Mesodermal cell (in vitro differentiated cells): Measurements from ENCODE around the gene CCNI2.

ENCODE experiments used
- H3K27ac ChIP-seq: 2 replicates; pipeline ENCODE4 v1.7.0; 2013; ENCODE audit warnings: mild to moderate bottlenecking, low read depth, low read length, moderate library complexity; ENCODE audit not compliant: severe bottlenecking
- H3K36me3 ChIP-seq: 2 replicates; pipeline ENCODE4 v1.7.1; 2013; ENCODE audit warnings: mild to moderate bottlenecking, low read length, moderate library complexity; ENCODE audit not compliant: control insufficient read depth, insufficient read depth
- H3K4me1 ChIP-seq: one replicate; pipeline ENCODE4 v1.7.1; 2013; ENCODE audit warnings: mild to moderate bottlenecking, low read length; ENCODE audit not compliant: insufficient read depth, control insufficient read depth, poor library complexity, severe bottlenecking
- H3K4me3 ChIP-seq: 2 replicates; pipeline ENCODE4 v1.7.0; 2013; ENCODE audit warnings: low read length, control low read depth, mild to moderate bottlenecking; ENCODE audit not compliant: insufficient read depth, poor library complexity, severe bottlenecking; ENCODE audit errors: extremely low read depth
- H3K9me3 ChIP-seq: 2 replicates; pipeline ENCODE4 v1.7.1; 2013; ENCODE audit warnings: mild to moderate bottlenecking, low read length, moderate library complexity; ENCODE audit not compliant: control insufficient read depth
- WGBS, 2 experiments: methylation state at CpG; one replicate each; pipeline ENCODE4 v1.1.5; 2013; ENCODE audit warnings: missing lambda C conversion rate in 2 of 2; ENCODE audit not compliant: insufficient coverage in 2 of 2; 5-methylcytosine and 5-hydroxymethylcytosine counted together

CCNI2 gene

DNA sequence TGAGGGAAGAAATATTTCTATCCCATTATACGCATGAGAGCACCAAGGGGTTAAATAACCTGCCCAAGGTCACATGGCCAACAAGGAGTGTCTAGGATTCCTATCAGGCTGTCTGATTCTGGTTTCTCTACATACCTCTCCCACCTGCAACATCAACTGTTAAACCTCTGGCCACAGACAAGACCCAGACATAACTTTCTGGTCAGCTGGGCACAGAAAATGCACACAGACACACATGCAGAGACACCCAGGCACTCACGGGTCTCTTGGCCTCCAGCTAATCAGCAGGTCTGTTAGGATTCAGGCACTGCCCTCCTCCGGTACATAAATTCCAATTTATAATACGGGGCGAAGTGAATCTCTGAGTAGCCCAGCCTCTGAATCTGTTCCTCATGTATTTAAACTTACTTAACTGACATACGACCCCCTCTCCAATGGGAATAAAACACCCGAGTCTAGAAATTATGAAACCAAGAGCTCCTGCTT lies 28.3 kb downstream of the CCNI2 start:
- H3K27ac ChIP-seq: peak overlapping the region; percentile 19

DNA sequence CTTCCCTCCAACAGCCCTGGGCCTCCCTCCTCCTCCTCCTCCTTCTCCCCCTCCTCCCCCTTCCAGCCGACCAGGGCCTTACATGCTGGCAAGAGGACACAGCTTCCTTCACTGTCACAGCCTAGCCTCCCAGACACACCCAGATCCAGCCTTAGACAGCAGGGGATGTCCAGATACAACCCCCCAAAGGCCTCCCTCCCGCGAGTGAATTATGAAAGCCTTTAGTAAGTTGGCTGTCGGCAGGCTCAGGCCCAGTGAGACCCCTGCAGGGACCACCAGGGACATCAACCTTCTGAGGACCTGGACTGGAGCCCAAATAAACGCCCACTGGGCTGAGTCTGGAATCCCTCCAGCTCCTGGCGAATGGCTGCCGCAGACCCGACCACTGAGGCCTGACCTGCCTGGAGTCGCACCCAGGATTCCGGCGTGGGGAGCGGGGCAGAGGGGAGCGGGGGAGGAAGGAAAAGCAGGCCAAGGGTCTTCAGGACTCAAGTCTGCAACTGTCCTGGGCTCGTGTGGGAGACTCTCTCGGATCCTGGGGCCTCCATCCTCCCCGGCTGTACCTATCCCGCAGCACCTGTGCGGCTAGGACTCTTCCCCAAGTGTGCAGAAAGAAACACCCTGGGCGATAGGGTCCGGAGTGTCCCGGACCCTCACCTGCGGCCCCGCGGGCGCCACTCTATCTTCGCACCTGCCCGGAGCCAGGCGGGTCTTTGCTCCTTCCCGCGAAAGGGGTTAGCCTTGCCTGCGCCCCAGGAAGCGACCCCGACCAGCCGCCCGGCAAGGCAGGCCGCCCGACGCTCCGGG lies 29.1 kb downstream of the CCNI2 start:
- no peak overlapping the region for H3K27ac ChIP-seq
- WGBS, 2 experiments: 4 to 5% methylated on average over 17 to 32 of the region's 39 CpGs

More for the DNA sequence above, 28.3 kb downstream of the CCNI2 start:
- Histone ChIP-seq H3K4me3 (no peak overlapping the region), H3K36me3 (peaks cover under 1% of the 10 kb centered on the region), H3K4me1 (peaks cover 26% of the 10 kb centered on the region), H3K9me3 (no peaks in the 10 kb centered on the region)
- 88 to 92% methylated on average over 4 to 6 of the region's 7 CpGs for WGBS, 2 experiments

DNA sequence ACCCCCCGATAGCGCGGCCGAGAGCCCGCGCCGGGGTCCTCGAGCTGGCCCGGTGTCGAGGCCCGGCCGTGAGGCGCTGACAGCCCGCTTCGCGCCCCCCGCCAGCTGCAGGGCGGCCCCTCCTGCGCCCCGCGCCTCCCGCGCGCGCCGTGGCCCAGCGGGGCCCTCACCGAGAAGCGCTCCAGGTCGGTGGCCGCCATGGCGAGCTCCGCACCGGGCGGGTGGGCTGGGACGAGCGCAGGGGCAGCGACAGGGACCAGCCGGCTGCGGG lies 29.6 kb downstream of the CCNI2 start:
- no peak overlapping the region for H3K27ac ChIP-seq
- H3K4me3 ChIP-seq: peak overlapping the region; percentile 68
- H3K4me1 ChIP-seq: peaks cover 19% of the 10 kb centered on the region
- no peaks in the 10 kb centered on the region for H3K9me3 ChIP-seq
- 0% methylated on average over 30 to 37 of the region's 40 CpGs for WGBS, 2 experiments
- H3K36me3 ChIP-seq: no peaks in the 10 kb centered on the region

More for the DNA sequence above, 29.1 kb downstream of the CCNI2 start:
- Histone ChIP-seq H3K9me3 (no peaks in the 10 kb centered on the region), H3K4me1 (peaks cover 18% of the 10 kb centered on the region), H3K36me3 (no peaks in the 10 kb centered on the region), H3K4me3 (peak overlapping the region; percentile 68)

DNA sequence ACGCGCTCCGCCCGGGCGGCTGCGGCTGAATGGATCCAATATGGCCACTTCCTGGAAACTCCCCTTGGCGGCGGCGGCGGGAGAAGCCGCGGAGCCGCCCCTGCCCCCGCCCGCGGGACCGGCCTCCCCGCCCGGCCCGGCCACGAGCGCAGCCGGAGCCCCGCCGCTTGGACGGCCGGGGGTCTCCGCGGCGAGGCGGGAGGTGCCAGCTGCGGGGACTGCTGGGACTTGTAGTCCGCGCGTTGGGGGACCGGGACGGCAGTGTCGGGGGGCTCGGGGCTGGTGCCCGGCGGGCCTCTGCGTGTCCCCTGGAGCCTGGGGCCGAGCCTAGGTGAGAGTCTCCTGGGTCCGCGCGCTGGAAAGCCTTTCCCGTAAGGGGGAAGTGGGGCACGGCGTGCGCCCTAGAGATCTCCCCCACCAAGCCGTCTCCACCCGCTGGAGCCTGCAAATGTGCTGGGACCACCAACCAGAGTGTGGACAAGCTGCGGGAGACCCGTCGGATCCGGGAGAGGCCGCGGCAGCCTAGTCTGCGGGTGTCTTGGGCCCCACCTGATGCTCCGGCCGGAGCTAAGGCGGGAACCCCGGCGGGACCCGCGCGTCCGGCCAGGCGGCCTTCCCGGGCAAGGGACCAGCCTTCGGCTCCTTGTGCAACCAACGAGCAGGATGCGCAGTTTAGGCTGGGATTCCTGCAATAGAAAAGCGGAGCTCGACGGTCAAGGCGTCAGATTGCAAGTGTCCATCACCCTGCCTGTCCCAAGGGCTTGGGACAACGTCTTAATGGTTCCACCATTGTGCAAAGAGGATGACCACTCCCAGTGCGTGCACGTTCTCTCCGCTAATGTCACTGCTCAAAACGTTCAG lies 30.2 kb downstream of the CCNI2 start, which contains the start of gene SEPTIN8:
Gene SEPTIN8, minus strand, starts transcription at position 31 of the 861 bp plus-strand sequence. CDS start 102 bp downstream, outside the sequence.
- Histone ChIP-seq H3K36me3 (no peaks in the 10 kb centered on the region), H3K4me3 (peak within 1 kb of the TSS; percentile 68), H3K27ac (no peak within 1 kb of the TSS), H3K4me1 (peaks cover 16% of the 10 kb centered on the region), H3K9me3 (no peaks in the 10 kb centered on the region)
- 22 to 23% methylated on average over 61 to 65 of the region's 82 CpGs for WGBS, 2 experiments

DNA sequence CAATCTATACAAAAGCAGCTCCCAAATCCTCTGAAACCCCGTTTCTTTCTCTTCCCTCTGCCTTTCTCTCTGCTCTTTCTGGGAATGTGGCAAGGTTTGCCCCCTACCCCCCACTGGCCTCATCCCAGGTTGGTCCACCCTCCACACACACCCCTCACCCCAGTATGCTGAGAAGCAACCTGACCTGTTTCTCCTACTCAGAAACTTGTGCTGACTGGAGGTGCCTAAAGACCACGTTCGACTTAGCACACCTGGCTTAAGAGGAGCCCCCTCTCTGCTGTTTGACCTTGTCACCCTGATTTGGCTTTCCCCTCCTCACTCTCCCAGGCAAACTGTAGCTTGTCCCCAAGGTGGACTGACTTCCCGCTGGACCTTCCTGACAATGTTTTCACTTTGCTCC lies 30.9 kb downstream of the CCNI2 start:
- WGBS, 2 experiments: 81 to 87% methylated on average over 3 of the region's 4 CpGs
- no peak overlapping the region for H3K4me3 ChIP-seq
- H3K9me3 ChIP-seq: no peaks in the 10 kb centered on the region
- H3K27ac ChIP-seq: no peak overlapping the region
- H3K4me1 ChIP-seq: peaks cover 16% of the 10 kb centered on the region
- no peaks in the 10 kb centered on the region for H3K36me3 ChIP-seq

DNA sequence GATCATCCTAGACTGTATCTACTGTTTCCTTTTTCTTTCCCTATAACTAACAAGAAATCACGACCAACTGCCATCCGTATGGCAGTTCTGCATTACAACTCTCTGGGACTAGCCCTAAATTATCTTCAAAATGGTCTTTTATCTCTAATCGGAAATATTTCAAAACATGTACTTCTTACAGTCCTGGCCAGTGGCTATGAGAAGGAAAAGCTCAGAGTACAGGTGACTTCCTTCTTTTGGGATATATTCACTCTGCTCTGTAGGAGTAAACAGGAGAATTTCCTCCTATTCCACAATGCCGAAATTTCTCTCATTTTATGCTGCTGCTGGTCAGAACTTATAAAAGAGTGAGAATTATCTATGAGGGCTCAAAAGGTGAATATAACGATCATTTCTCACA lies 31.6 kb downstream of the CCNI2 start:
- 89 to 100% methylated on average over 3 to 4 of the region's 5 CpGs for WGBS, 2 experiments
- Histone ChIP-seq H3K36me3 (no peaks in the 10 kb centered on the region), H3K4me3 (no peak overlapping the region), H3K4me1 (peaks cover 20% of the 10 kb centered on the region), H3K27ac (no peak overlapping the region), H3K9me3 (no peaks in the 10 kb centered on the region)

DNA sequence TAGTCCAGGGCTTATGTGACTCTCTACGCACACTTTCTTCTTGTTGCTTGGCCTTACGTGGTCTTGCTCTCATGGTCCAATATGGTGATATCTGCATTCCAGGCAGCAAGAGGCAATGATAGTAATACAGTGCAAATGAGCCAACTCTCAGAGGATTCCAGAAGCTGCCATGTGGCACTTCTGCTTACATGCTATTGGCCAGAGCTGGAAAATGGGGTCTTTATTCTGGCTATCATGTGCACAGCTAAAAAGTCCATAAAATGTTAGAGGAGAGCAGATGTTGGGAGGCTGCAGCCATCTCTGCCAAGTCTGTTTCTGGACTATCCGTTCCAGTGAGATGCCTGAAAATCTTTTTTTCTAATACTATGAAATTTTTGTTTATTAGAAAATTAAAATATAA lies 32.7 kb downstream of the CCNI2 start:
- WGBS, 2 experiments: 93 to 94% methylated on average over 2 of the region's 3 CpGs
- peaks cover 20% of the 10 kb centered on the region for H3K4me1 ChIP-seq
- no peaks in the 10 kb centered on the region for H3K9me3 ChIP-seq
- H3K36me3 ChIP-seq: no peaks in the 10 kb centered on the region
- no peak overlapping the region for H3K27ac ChIP-seq
- no peak overlapping the region for H3K4me3 ChIP-seq

DNA sequence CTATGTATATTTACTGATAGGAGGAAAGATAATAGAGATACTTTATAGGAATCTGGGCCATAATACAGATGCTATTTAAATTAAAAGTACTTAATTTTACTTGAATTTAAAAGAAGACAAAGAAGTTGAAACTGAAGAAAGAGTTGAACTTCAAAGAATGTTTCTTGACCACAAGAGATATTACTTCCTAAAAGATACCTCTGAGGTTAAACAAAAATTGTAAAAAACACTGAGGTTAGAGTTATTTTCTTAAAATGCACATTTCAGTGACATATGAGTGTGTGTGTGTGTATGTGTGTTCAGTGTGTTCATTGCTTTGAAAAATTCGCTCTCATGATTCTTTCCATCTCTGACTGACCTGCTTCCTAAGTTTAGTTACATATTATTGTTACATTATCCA lies 33.4 kb downstream of the CCNI2 start:
- H3K4me1 ChIP-seq: peaks cover 24% of the 10 kb centered on the region
- no peaks in the 10 kb centered on the region for H3K9me3 ChIP-seq
- no peaks in the 10 kb centered on the region for H3K36me3 ChIP-seq
- no peak overlapping the region for H3K4me3 ChIP-seq
- WGBS, 2 experiments: no CpG with 5 or more reads among the region's 1 CpG
- no peak overlapping the region for H3K27ac ChIP-seq

DNA sequence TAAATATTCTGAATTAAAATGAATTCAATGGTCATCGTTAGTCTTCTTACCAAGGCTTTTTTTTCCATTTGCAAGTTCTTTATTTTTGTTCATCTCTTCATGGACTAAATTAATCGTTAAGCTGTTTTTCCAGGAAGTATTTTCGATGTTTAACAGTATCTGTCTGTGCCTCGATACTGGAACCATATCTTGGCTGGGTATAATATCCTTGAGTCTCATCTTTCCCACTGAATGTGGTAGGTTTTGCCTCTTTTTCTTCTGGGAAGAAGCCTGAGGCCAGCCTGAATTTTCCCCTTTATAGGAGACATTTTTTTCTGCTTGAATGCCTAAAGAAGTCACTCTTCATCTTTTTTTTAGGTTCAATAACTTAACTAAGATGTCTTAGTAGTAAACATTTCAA lies 33.8 kb downstream of the CCNI2 start:
- H3K27ac ChIP-seq: no peak overlapping the region
- no peak overlapping the region for H3K4me3 ChIP-seq
- no peaks in the 10 kb centered on the region for H3K9me3 ChIP-seq
- peaks cover 23% of the 10 kb centered on the region for H3K4me1 ChIP-seq
- H3K36me3 ChIP-seq: no peaks in the 10 kb centered on the region
- WGBS, 2 experiments: 94 to 100% methylated on average over 2 to 3 of the region's 4 CpGs

DNA sequence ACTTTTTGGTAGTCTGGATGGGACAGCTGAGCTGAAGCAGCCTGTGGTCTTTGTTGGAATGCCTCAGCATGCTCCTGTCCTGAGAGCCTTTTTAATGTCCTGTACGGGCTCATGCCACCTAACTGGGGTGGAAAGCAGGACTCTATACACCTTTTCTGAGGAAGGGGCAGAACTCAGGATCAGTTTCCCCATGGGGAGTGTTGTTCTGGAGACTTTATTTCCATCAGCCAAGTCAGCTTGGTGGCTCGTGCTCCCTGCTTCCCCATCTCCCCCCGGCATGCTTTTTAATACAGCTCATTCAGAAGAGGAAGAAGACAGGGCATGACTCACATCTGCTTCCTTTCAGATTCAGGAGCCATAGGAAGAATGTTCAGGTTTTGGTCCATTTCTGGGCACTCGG lies 34.9 kb downstream of the CCNI2 start:
- Histone ChIP-seq H3K27ac (no peak overlapping the region), H3K36me3 (no peaks in the 10 kb centered on the region), H3K9me3 (no peaks in the 10 kb centered on the region), H3K4me3 (no peak overlapping the region), H3K4me1 (peaks cover 23% of the 10 kb centered on the region)
- WGBS, 2 experiments: 57 to 82% methylated on average over 2 to 4 of the region's 4 CpGs
